BLaER1 treated with 17β-estradiol and CSF1 and Interleukin-3, amounts not matched to agents 10 nM and 100 nM (cell line): ENCODE measurements around the gene FRMD4A.

ENCODE experiments used
- H3K27ac ChIP-seq, 11 experiments: shearing (Covaris generic); formaldehyde crosslinking; 2 replicates each; pipeline ENCODE4 v1.8.1; 2022
- H3K27me3 ChIP-seq, 11 experiments: shearing (Covaris generic); formaldehyde crosslinking; 2 replicates each; pipeline ENCODE4 v1.8.1; 2022
- H3K36me3 ChIP-seq, 11 experiments: shearing (Covaris generic); formaldehyde crosslinking; 2 replicates each; pipeline ENCODE4 v1.8.1; 2022
- H3K4me1 ChIP-seq, 10 experiments: shearing (Covaris generic); formaldehyde crosslinking; 2 replicates each; pipeline ENCODE4 v1.8.1; 2022
- H3K4me2 ChIP-seq, 11 experiments: shearing (Covaris generic); formaldehyde crosslinking; 2 replicates each; pipeline ENCODE4 v1.8.1; 2022
- H3K4me3 ChIP-seq, 10 experiments: shearing (Covaris generic); formaldehyde crosslinking; 2 replicates each; pipeline ENCODE4 v1.8.1; 2022
- H3K9ac ChIP-seq, 11 experiments: shearing (Covaris generic); formaldehyde crosslinking; 2 replicates each; pipeline ENCODE4 v1.8.1; 2022
- H3K9me3 ChIP-seq, 11 experiments: shearing (Covaris generic); formaldehyde crosslinking; replicated peaks in 1 of 11; 2 replicates each; pipeline ENCODE4 v1.8.1; 2022
- H4K20me1 ChIP-seq, 11 experiments: shearing (Covaris generic); formaldehyde crosslinking; 2 replicates each; pipeline ENCODE4 v1.8.1; 2022
- Cebpa-rat ChIP-seq, 11 experiments: shearing (Covaris generic); IDR thresholded peaks; 2 replicates each; pipeline ENCODE4 v1.8.1; 2022

Gene FRMD4A

GRCh38 chr10:13651969-13652720 lies 678.6 kb downstream of the FRMD4A start:
- no peaks in the 10 kb centered on the region for H3K27me3 ChIP-seq
- TF ChIP-seq Cebpa-rat (IDR thresholded peaks at IDR 0.05): no peak
- H3K36me3 ChIP-seq: peaks cover 0 to 95% (median 37%) of the 10 kb centered on the region in 11 experiments; a peak in 15 of 22 replicates

GRCh38 chr10:13650961-13651360 lies 679.8 kb downstream of the FRMD4A start:
- H4K20me1 ChIP-seq: peaks cover 0 to 21% (median 0%) of the 10 kb centered on the region in 11 experiments; a peak in 1 of 22 replicates
- no peak for TF ChIP-seq Cebpa-rat (IDR thresholded peaks at IDR 0.05)
- H3K9me3 ChIP-seq: peaks cover 0 to 6% (median 0%) of the 10 kb centered on the region in 11 experiments; a peak in 3 of 22 replicates
- no peak overlapping the region for H3K4me2 ChIP-seq
- no peak overlapping the region for H3K9ac ChIP-seq
- H3K27ac ChIP-seq: no peak overlapping the region
- H3K36me3 ChIP-seq: peaks cover under 1 to 98% (median 44%) of the 10 kb centered on the region in 11 experiments; a peak in 21 of 22 replicates
- H3K4me1 ChIP-seq: peaks cover 0 to 16% (median 10%) of the 10 kb centered on the region in 10 experiments; a peak in 15 of 20 replicates
- H3K4me3 ChIP-seq: no peak overlapping the region
- H3K27me3 ChIP-seq: no peaks in the 10 kb centered on the region

More at GRCh38 chr10:13651969-13652720, 678.6 kb downstream of the FRMD4A start:
- no peak overlapping the region for H3K4me3 ChIP-seq
- H3K4me1 ChIP-seq: peaks cover 0 to 16% (median 10%) of the 10 kb centered on the region in 10 experiments; a peak in 15 of 20 replicates
- no peak overlapping the region for H3K27ac ChIP-seq
- H3K9me3 ChIP-seq: peaks cover 0 to 10% (median 0%) of the 10 kb centered on the region in 11 experiments; a peak in 5 of 22 replicates
- no peak overlapping the region for H3K9ac ChIP-seq
- peaks cover 0 to 21% (median 0%) of the 10 kb centered on the region in 11 experiments; a peak in 1 of 22 replicates for H4K20me1 ChIP-seq
- H3K4me2 ChIP-seq: no peak overlapping the region

GRCh38 chr10:13649844-13650520 lies 680.7 kb downstream of the FRMD4A start:
- no peak overlapping the region for H3K4me3 ChIP-seq
- peaks cover 7 to 99% (median 54%) of the 10 kb centered on the region in 11 experiments; a peak in 21 of 22 replicates for H3K36me3 ChIP-seq
- no peaks in the 10 kb centered on the region for H3K27me3 ChIP-seq
- peaks cover 0 to 18% (median 0%) of the 10 kb centered on the region in 11 experiments; a peak in 1 of 22 replicates for H4K20me1 ChIP-seq
- H3K4me1 ChIP-seq: peaks cover 0 to 16% (median 10%) of the 10 kb centered on the region in 10 experiments; a peak in 15 of 20 replicates
- no peak overlapping the region for H3K9ac ChIP-seq
- peak overlapping the region in 2 of 11 experiments; percentile 8 to 14; a peak in 1 of 22 replicates for H3K4me2 ChIP-seq
- H3K27ac ChIP-seq: no peak overlapping the region
- H3K9me3 ChIP-seq: peaks cover 0 to 6% (median 0%) of the 10 kb centered on the region in 11 experiments; a peak in 3 of 22 replicates
- no peak for TF ChIP-seq Cebpa-rat (IDR thresholded peaks at IDR 0.05)

GRCh38 chr10:13648425-13648824 lies 682.3 kb downstream of the FRMD4A start:
- H3K9me3 ChIP-seq: peaks cover 0 to 6% (median 0%) of the 10 kb centered on the region in 11 experiments; a peak in 5 of 22 replicates
- H3K9ac ChIP-seq: no peak overlapping the region
- TF ChIP-seq Cebpa-rat (IDR thresholded peaks at IDR 0.05): no peak
- peak overlapping the region in 9 of 11 experiments; percentile 10 to 41 (median 28); a peak in 14 of 22 replicates for H3K4me2 ChIP-seq
- H3K27ac ChIP-seq: no peak overlapping the region
- peaks cover 0 to 16% (median 10%) of the 10 kb centered on the region in 10 experiments; a peak in 15 of 20 replicates for H3K4me1 ChIP-seq
- peaks cover 0 to 14% (median 0%) of the 10 kb centered on the region in 11 experiments; a peak in 1 of 22 replicates for H4K20me1 ChIP-seq
- no peak overlapping the region for H3K4me3 ChIP-seq
- peaks cover 12 to 95% (median 45%) of the 10 kb centered on the region in 11 experiments; a peak in 21 of 22 replicates for H3K36me3 ChIP-seq
- no peaks in the 10 kb centered on the region for H3K27me3 ChIP-seq

- Histone ChIP-seq H3K4me1 (peaks cover 0 to 12% (median 9%) of the 10 kb centered on the region in 10 experiments; a peak in 15 of 20 replicates), H3K36me3 (peaks cover 37 to 95% (median 73%) of the 10 kb centered on the region in 11 experiments), H3K4me3 (no peak overlapping the region), H3K27me3 (no peaks in the 10 kb centered on the region), H3K9ac (no peak overlapping the region), H3K4me2 (no peak overlapping the region), H3K9me3 (peaks cover 23 to 39% (median 32%) of the 10 kb centered on the region in 11 experiments), H3K27ac (no peak overlapping the region), H4K20me1 (peaks cover 0 to under 1% (median 0%) of the 10 kb centered on the region in 11 experiments; a peak in 1 of 22 replicates)
- no peak for TF ChIP-seq Cebpa-rat (IDR thresholded peaks at IDR 0.05)
Measured at GRCh38 chr10:13644866-13645265, 685.9 kb downstream of the FRMD4A start.

GRCh38 chr10:13643016-13643415 lies 687.7 kb downstream of the FRMD4A start:
- peaks cover 56 to 95% (median 81%) of the 10 kb centered on the region in 11 experiments for H3K36me3 ChIP-seq
- peaks cover 0 to 2% (median 0%) of the 10 kb centered on the region in 10 experiments; a peak in 5 of 20 replicates for H3K4me1 ChIP-seq
- peaks cover 23 to 41% (median 33%) of the 10 kb centered on the region in 11 experiments for H3K9me3 ChIP-seq
- H3K9ac ChIP-seq: no peak overlapping the region
- no peak for TF ChIP-seq Cebpa-rat (IDR thresholded peaks at IDR 0.05)
- no peak overlapping the region for H3K4me2 ChIP-seq
- H3K27ac ChIP-seq: no peak overlapping the region
- no peaks in the 10 kb centered on the region for H3K27me3 ChIP-seq
- H3K4me3 ChIP-seq: no peak overlapping the region
- H4K20me1 ChIP-seq: no peaks in the 10 kb centered on the region

GRCh38 chr10:13642293-13642692 lies 688.4 kb downstream of the FRMD4A start:
- TF ChIP-seq Cebpa-rat (IDR thresholded peaks at IDR 0.05): no peak

GRCh38 chr10:13637894-13638293 lies 692.8 kb downstream of the FRMD4A start:
- H3K27ac ChIP-seq: no peak overlapping the region
- no peak overlapping the region for H3K9ac ChIP-seq
- peaks cover 0 to 18% (median 0%) of the 10 kb centered on the region in 10 experiments; a peak in 3 of 20 replicates for H3K4me1 ChIP-seq
- TF ChIP-seq Cebpa-rat (IDR thresholded peaks at IDR 0.05): no peak
- H3K36me3 ChIP-seq: peaks cover 63 to 79% (median 69%) of the 10 kb centered on the region in 11 experiments
- H3K27me3 ChIP-seq: no peaks in the 10 kb centered on the region
- peaks cover 22 to 35% (median 28%) of the 10 kb centered on the region in 11 experiments for H3K9me3 ChIP-seq
- no peak overlapping the region for H3K4me2 ChIP-seq
- H3K4me3 ChIP-seq: no peak overlapping the region
- no peaks in the 10 kb centered on the region for H4K20me1 ChIP-seq

More at GRCh38 chr10:13642293-13642692, 688.4 kb downstream of the FRMD4A start:
- Histone ChIP-seq H3K36me3 (peaks cover 63 to 94% (median 85%) of the 10 kb centered on the region in 11 experiments), H3K4me3 (no peak overlapping the region), H3K27ac (no peak overlapping the region), H3K27me3 (no peaks in the 10 kb centered on the region), H3K9ac (no peak overlapping the region), H3K4me1 (no peaks in the 10 kb centered on the region), H4K20me1 (no peaks in the 10 kb centered on the region), H3K4me2 (no peak overlapping the region), H3K9me3 (peaks cover 23 to 41% (median 33%) of the 10 kb centered on the region in 11 experiments)
